HG02970 (cell line): ENCODE results near the gene PLXDC2.

Experiments
- ATAC-seq: cut with Tn5 transposase; IDR thresholded peaks from one replicate; pipeline ENCODE4 v1.9.1; 2021; ENCODE audit warnings: mild to moderate bottlenecking, moderate library complexity, moderate number of reproducible peaks; ENCODE audit not compliant: unreplicated experiment, low FRiP score

PLXDC2 gene

GRCh38 chr10:19904202-19904661 is 88.0 kb downstream of the PLXDC2 start:
- peak; percentile 94 for ATAC-seq

DNA sequence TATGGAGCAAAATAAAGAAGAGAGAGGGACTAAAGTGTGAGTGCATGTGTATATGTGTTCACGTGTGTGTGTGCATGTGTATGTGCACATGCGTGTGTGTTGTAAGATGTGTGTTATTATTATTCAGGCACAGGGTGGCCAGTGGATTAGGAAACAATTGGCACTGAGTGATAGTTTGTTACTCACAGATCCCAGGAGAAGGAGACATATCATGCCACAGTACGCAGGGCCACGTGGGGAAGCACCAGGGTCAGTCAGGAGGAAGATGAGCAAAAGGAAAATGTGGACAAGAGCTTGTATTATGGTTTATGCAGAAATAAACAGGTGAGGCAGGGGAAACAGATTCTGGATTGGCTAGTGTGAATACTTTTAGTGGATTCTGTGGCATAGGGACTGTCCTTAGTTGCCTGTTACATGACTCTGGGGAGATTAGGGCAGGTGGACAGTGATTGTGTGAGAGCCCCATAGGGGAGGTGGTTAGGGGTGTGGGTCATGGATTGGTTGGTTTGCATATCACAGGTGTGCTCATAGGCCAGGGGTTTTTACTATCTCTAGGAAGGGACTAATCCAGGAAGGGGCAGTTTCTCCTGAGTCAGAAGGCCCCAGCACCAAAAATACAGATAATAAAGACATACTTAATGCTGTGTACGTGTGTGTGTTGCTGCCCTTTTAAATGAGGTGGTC is 90.0 kb downstream of the PLXDC2 start:
- no peak for ATAC-seq

- no peak for ATAC-seq
Measured at GRCh38 chr10:19908991-19909696, 92.9 kb downstream of the PLXDC2 start.

- no peak for ATAC-seq
Measured at GRCh38 chr10:19911886-19912285, 95.7 kb downstream of the PLXDC2 start.

DNA sequence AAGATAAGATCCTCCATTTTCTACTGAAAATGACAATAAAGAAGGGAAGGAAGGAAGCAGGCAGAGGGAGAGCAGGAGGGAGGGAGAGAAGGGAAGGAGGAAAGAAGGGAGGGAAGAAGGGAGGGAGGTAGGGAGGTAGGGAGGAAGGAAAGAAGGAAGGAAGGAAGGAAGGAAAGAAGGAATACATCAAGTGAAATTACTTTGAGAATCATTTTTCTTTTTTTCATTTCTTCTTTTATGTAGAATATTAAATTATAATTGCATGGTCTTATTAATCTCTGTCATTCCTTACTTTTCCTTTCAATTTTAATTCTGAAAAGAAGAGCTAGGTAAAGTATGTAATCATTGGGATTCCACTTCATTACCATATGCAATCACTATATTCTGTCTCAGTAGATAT is 97.8 kb downstream of the PLXDC2 start:
- ATAC-seq: no peak

DNA sequence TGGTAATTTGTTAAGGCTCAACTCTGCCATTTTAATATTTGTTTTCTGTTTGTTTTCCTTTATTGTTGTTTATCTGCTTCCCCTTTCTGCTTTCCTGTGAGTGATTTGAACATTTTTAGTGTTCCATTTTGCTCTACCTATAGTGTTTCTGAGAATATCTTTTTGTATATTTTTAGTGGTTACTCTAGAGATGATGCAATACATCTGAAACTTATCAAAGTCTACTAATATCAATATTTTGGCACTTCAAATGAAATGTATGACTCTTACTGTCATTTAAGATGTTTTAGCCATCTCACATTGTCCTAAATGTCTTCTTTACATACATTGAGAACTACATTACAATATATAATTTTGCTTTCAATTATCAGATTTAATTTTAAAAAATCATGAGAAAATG is 98.9 kb downstream of the PLXDC2 start:
- ATAC-seq: no peak

DNA sequence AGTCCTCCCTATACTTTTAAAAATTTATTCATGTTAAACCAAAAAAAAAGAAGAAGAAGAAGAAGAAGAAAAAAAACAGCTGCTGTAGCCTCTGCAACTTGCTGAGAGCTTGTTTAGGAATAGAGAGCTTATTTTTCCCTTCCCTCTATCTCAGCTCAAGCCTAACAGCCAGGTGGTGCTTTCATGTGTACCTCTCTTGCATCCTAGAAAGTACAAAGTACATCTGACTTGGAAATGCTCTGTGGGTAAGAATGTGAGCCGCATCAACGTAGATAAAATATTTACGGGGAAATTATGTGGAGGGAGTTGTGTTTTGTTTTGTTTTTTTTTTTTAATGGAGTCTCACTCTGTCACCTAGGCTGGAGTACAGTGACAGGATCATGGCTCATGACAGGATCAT is 99.6 kb downstream of the PLXDC2 start:
- ATAC-seq: no peak

DNA sequence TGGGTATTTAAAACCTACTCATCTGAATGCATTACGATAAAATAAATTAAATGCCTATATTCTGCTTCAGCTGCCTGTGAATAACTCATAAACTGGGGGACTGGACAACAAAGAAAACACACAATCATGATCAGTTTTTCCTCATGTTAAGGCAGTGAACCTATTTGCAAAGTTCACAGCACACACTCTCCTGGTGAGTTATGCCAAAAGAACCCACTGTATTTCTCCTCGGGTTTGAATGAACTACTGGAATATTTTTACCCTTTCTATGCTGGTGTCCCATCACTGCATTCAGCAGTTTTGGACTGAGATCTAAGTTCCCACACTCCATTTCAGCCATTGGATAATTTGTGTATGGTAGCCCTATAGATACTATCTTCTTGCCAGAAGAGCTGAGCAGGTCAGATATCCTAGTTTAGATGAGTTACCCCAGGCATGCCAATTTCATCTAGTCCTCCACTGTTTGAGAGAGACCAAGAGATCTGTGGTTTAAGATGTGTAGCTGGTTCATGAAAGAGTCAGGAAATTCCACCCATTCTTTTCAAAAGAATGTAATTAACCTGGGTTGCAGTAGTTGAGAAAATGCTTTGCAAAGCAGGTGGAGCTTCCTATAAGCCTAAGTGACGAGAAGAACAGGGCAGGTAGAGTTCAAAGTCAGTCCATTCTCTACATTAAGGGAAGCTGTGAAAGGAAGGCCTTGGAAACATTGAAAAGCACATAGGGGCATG is 101.7 kb downstream of the PLXDC2 start:
- ATAC-seq: no peak

- no peak for ATAC-seq
Measured at GRCh38 chr10:19918794-19919193, 102.6 kb downstream of the PLXDC2 start.

GRCh38 chr10:19919671-19920070 is 103.4 kb downstream of the PLXDC2 start:
- ATAC-seq: no peak

DNA sequence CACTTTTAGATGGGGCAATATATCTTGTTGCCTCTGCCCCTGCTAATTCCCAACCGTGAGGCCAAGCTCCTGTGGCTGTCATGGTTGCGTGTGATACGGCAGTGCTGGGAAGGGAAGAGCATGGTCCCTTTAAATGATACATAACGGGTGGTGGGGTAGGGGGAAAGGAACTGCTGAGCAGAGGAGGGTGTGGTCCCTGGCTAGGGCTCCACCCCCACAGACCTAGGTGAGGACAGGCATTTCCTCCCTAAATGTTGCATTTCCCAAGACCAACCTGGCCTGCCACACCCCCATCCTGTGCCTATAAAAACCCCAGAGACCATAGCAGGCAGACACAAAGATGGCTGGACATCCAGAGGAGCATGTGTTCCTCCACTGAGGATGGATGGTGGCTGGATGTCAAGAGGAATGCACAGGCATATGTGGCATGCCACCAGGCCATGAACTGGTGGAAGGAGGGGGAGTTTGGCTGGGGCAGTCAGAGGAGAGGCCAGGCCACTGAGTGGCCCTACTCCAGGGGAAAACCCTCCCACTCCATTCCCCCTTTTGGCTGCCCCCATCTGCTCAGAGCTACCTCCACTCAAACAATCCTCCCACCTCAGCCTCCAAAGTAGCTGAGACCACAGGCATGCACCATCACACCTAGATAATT is 104.0 kb downstream of the PLXDC2 start:
- ATAC-seq: no peak

- ATAC-seq: no peak
Measured at GRCh38 chr10:19921300-19922140, 105.3 kb downstream of the PLXDC2 start.

- no peak for ATAC-seq
Measured at GRCh38 chr10:19922236-19922963, 106.2 kb downstream of the PLXDC2 start.

GRCh38 chr10:19925064-19925463 is 108.8 kb downstream of the PLXDC2 start:
- no peak for ATAC-seq

- no peak for ATAC-seq
Measured at GRCh38 chr10:19928936-19929335, 112.7 kb downstream of the PLXDC2 start.

DNA sequence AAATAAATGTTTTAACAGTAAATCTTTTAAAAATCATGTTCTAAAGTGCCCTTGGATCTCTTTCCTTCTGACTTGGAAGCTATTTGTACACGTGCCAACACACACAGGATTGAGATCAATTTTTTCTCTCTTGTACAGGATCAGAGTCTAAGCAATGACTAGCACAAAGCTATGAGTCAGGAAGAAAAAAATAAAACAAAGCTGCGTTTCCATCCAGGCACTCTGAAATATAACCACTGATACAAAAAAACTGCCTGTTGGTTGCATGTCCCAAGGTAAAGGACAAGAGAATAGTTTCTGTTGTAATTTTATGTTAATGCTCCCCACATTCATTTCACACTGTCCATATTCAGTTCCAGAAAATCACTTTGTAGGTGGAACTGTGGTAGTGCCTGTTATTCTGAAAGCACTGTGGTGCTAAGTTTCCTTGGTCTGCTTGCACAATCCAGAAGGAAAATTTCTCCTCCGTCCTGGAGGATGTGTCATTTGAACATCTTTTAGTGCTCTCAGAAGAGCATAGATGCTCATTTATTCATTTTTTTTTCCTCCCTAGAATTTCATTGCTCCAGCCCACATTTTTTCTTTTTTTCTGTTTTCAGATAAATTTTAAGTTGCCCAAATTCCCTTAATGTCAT is 113.4 kb downstream of the PLXDC2 start:
- no peak for ATAC-seq

GRCh38 chr10:19930936-19931893 is 115.0 kb downstream of the PLXDC2 start:
- no peak for ATAC-seq
